Measurements from ENCODE around the gene FOXN1. TPM values are rescaled to one million over a fixed set of nuclear protein-coding genes. Genes with fewer than 3 reads are reported as not detected.

FOXN1 gene
- total and polyA plus RNA-seq, 8 donors = 0.43 to 9.3 (median 2.4) TPM; not detected in 5

DNA sequence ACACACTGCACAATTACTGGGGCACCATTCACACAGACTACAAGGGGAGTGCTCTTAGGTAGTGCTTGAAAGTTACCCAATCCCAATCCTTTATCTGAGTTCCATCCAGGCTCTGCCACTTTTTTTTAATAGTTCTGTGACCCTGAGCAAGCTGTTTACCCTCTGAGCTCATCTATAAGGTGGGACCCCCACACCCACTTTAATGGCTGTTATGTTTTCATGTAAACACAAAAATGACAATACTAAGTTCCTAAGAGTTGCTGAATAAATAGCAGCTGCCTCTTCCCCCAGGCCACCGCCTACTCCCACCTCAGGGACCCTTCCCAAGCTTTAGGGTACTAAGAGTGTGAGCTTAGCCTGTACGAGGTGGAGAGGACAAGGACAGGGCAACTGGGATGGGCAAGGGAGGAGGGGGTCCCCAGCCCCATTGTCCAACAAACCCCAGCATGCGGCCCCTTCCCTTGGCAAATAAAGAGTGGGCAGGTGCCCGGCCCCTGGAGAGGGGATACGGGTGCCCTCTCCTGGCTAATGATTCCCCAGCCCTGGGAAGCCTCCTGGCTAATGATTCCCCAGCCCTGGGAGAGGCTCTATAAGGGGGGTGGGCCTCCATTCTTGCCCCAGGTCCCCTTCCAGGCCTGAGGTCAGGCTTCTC is 18.1 kb upstream of the FOXN1 start:
- peak in 1 of 2 donors; percentile 55 for DNase-seq
- H3K27ac ChIP-seq = no peak overlapping the region
- WGBS, 5 donors = 41 to 63% (median 49%) methylated on average over 2 to 5 of the region's 5 CpGs

DNA sequence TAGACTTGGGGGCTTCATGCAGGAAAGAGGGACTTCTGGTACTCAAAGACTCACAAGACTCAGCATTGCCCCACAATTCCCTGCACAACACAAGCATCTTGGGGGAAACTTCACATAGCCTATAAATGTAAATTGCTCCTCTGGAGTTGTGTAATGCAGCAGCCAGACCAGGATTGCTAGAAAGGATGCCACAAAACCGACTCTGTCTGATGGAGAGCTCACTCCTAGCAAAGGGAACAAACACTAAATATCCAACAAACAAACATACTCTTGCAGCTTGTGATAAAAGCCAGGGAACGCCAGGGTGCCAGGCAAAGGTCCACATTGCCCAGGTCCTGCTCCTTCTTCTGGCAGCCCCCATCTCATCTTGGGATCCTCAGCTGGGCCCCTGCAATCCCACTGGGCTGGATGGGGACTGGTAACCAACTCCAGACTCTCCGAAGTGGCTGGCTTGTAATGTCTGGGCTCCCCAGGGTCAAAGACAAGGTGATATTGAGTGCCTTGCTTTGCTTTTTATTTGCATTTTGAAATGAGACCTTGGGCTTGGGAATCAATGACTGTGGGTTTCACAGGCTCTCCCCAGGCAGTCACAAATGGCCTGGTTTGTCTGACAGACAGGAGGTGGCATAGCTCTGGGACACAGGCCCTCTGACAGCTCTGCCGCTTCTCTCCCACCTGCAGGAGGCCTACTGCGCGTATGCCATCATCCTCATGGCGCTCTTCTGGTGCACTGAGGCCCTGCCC is 17.4 kb upstream of the FOXN1 start:
- Histone ChIP-seq H3K27ac (no peak overlapping the region), H3K4me1 (no peaks in the 10 kb centered on the region), H3K9me3 (no peaks in the 10 kb centered on the region), H3K36me3 (no peaks in the 10 kb centered on the region), H3K4me3 (no peak overlapping the region), H3K27me3 (peaks cover 0 to 5% (median 0%) of the 10 kb centered on the region in 3 donors)
- no peak for DNase-seq
- no peak for TF ChIP-seq POLR2AphosphoS5 (IDR thresholded peaks at IDR 0.05)
- TF ChIP-seq EP300 (IDR thresholded peaks at IDR 0.05) = no peak
- TF ChIP-seq, protein P1, sequence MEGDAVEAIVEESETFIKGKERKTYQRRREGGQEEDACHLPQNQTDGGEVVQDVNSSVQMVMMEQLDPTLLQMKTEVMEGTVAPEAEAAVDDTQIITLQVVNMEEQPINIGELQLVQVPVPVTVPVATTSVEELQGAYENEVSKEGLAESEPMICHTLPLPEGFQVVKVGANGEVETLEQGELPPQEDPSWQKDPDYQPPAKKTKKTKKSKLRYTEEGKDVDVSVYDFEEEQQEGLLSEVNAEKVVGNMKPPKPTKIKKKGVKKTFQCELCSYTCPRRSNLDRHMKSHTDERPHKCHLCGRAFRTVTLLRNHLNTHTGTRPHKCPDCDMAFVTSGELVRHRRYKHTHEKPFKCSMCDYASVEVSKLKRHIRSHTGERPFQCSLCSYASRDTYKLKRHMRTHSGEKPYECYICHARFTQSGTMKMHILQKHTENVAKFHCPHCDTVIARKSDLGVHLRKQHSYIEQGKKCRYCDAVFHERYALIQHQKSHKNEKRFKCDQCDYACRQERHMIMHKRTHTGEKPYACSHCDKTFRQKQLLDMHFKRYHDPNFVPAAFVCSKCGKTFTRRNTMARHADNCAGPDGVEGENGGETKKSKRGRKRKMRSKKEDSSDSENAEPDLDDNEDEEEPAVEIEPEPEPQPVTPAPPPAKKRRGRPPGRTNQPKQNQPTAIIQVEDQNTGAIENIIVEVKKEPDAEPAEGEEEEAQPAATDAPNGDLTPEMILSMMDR (IDR thresholded peaks at IDR 0.05) = no peak
- no peak for TF ChIP-seq POLR2A (IDR thresholded peaks at IDR 0.05)
- intact Hi-C loops (cut with DNase I; ENCODE audit: low total_unique reads) = no loop called here
- 64 to 77% (median 71%) methylated on average over 7 of the region's 7 CpGs for WGBS, 5 donors

More for the DNA sequence above, 18.1 kb upstream of the FOXN1 start:
- H3K4me1 ChIP-seq = no peaks in the 10 kb centered on the region
- H3K36me3 ChIP-seq = no peaks in the 10 kb centered on the region
- H3K4me3 ChIP-seq = no peak overlapping the region
- no peaks in the 10 kb centered on the region for H3K9me3 ChIP-seq
- intact Hi-C loops (cut with DNase I; ENCODE audit: low total_unique reads) = no loop called here
- TF ChIP-seq EP300 (IDR thresholded peaks at IDR 0.05) (no peak), POLR2AphosphoS5 (IDR thresholded peaks at IDR 0.05) (no peak), POLR2A (IDR thresholded peaks at IDR 0.05) (no peak)
- TF ChIP-seq, protein P1 (IDR thresholded peaks at IDR 0.05) = no peak
- peaks cover 0 to 1% (median 0%) of the 10 kb centered on the region in 3 donors for H3K27me3 ChIP-seq

DNA sequence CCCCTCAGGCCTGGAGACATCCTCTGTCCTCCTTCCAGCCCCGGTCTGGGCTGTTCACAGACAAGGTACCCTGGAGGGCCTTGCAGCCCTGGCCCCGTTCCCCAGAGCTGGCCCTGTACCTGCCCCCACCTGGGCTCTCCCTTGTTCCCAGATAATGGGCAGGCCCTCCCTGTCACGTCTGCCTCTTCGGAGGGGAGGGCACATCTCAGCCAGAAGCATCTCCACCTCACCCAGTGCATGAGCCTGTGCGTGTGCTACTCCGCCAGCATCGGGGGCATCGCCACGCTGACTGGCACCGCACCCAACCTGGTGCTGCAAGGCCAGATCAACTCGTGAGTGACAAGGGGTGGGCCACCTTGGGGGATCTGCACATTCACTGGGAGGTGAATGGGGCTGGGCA is 14.9 kb upstream of the FOXN1 start:
- peaks cover 0 to 26% (median 0%) of the 10 kb centered on the region in 3 donors for H3K27me3 ChIP-seq
- intact Hi-C loops (cut with DNase I; ENCODE audit: low total_unique reads) = no loop called here
- no peaks in the 10 kb centered on the region for H3K9me3 ChIP-seq
- DNase-seq = no peak
- no peaks in the 10 kb centered on the region for H3K36me3 ChIP-seq
- 87 to 93% (median 89%) methylated on average over 10 to 11 of the region's 11 CpGs for WGBS, 5 donors
- no peak overlapping the region for H3K4me3 ChIP-seq
- no peak overlapping the region for H3K27ac ChIP-seq
- H3K4me1 ChIP-seq = no peaks in the 10 kb centered on the region
- no peak for TF ChIP-seq POLR2AphosphoS5 (IDR thresholded peaks at IDR 0.05)
- TF ChIP-seq, protein P1 (IDR thresholded peaks at IDR 0.05) = no peak

DNA sequence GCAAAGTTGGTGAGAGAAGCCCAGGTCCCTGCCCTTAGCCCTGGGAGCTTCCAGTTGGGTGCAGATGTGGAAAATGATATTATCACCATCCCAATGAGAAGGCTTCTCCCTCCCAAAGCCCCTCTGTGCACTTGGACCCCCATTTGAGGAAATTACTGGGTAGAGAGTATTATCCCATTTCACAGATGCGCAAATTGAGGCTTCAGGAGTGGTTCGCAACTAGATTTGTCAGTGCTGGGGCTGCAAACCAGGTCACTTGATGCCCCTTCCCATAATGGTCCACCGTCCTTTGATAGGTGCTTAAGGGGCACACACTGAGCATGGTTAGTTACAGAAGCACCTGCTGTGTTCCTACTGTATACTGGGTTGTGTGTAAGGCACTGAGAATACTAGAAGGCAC is 14.3 kb upstream of the FOXN1 start:
- H3K9me3 ChIP-seq = no peaks in the 10 kb centered on the region
- H3K27ac ChIP-seq = no peak overlapping the region
- H3K27me3 ChIP-seq = peaks cover 0 to 26% (median 0%) of the 10 kb centered on the region in 3 donors
- 92 to 100% (median 95%) methylated on average over 3 of the region's 3 CpGs for WGBS, 5 donors
- DNase-seq = no peak
- H3K4me1 ChIP-seq = no peaks in the 10 kb centered on the region
- H3K4me3 ChIP-seq = no peak overlapping the region
- intact Hi-C loops (cut with DNase I; ENCODE audit: low total_unique reads) = no loop called here
- H3K36me3 ChIP-seq = no peaks in the 10 kb centered on the region
- TF ChIP-seq POLR2A (IDR thresholded peaks at IDR 0.05) = no peak
- TF ChIP-seq POLR2AphosphoS5 (IDR thresholded peaks at IDR 0.05) = no peak
- TF ChIP-seq, protein P1 (IDR thresholded peaks at IDR 0.05) = no peak
- TF ChIP-seq EP300 (IDR thresholded peaks at IDR 0.05) = no peak

Data from stomach (tissue), 9 donors.